Left lung (tissue), 10 donors: Measurements from ENCODE around the gene SQSTM1. TPM values are rescaled to one million over a fixed set of nuclear protein-coding genes. Genes with fewer than 3 reads are reported as not detected.

Experiments
- ATAC-seq: fragments of 200-7000 bp; cut with Tn5 transposase; one replicate; pipeline ENCODE4 v1.9.1; 2020; ENCODE audit warnings: moderate library complexity
- DNase-seq, 4 donors: peaks; one replicate each; pipeline ENCODE4 v3.0.0-alpha.2; 2013 to 2020
- H3K27ac ChIP-seq, 2 donors: fragments of 200-600 bp; sonication (generic) in 1 of 2; one replicate each; pipeline versions ENCODE4 v1.5.0 to v1.8.0; 2020 to 2021
- H3K27me3 ChIP-seq, 2 donors: fragments of 200-600 bp; sonication (generic) in 1 of 2; one replicate each; pipeline versions ENCODE4 v1.5.0 to v1.8.0; 2020 to 2021
- H3K36me3 ChIP-seq, 2 donors: fragments of 200-600 bp; sonication (generic) in 1 of 2; one replicate each; pipeline versions ENCODE4 v1.5.0 to v1.8.0; 2020 to 2021
- H3K4me1 ChIP-seq, 2 donors: fragments of 200-600 bp; one replicate each; pipeline ENCODE4 v1.8.0; 2021
- H3K4me3 ChIP-seq, 2 donors: fragments of 200-600 bp; sonication (generic) in 1 of 2; one replicate each; pipeline versions ENCODE4 v1.5.0 to v1.8.0; 2020 to 2021; ENCODE audit warnings: mild to moderate bottlenecking in 1 of 2
- H3K9me3 ChIP-seq, 2 donors: fragments of 200-600 bp; sonication (generic) in 1 of 2; one replicate each; pipeline versions ENCODE4 v1.5.0 to v1.8.0; 2020 to 2021
- CTCF ChIP-seq, 2 donors: fragments of 200-600 bp; sonication (generic) in 1 of 2; IDR thresholded peaks; one replicate each; pipeline versions ENCODE4 v1.5.0 to v1.8.0; 2021; ENCODE audit warnings: antibody characterized with exemption in 2 of 2
- intact Hi-C, 2 donors: fragments of 100-400 bp; cut with DNase I; formaldehyde crosslinking; loops; one replicate each; pipeline versions ENCODE4 v1.11.2 to v1.14.2; 2022
- microRNA-seq, 2 donors: library from miRNA; unstranded; fragments of <30 nt; microRNA quantifications; one replicate each; pipeline ENCODE4, GENCODE V29; 2019
- polyA plus RNA-seq, 6 donors: library from polyadenylated mRNA; unstranded; fragments of 120-200 nt; gene quantifications; one replicate each; pipeline ENCODE4 v1.2.1, GENCODE V29; 2013; ENCODE audit not compliant: insufficient read length in 6 of 6
- total RNA-seq, 2 donors: library from RNA; stranded (reverse); fragmentation: NEBNext Ultra II Directional; extraction: Animal tissue kit (Norgen Biotek cat#: 25700); gene quantifications; one replicate each; pipeline ENCODE4 v1.2.1, GENCODE V29; 2021
- donor health status: DM: no; HTN: yes; CAD: no.
- donor health status: DM: no; HTN: no; CAD: no.

SQSTM1 gene
- total and polyA plus RNA-seq, 8 donors, result 78.2 to 637 (median 95.6) TPM

- Histone ChIP-seq H3K4me3 (no peak overlapping the region), H3K9me3 (peaks cover 0 to 20% of the 10 kb centered on the region in 2 donors), H3K27me3 (no peaks in the 10 kb centered on the region), H3K36me3 (peaks cover 0 to 91% of the 10 kb centered on the region in 2 donors), H3K27ac (no peak overlapping the region), H3K4me1 (no peaks in the 10 kb centered on the region)
- intact Hi-C loops, result no loop called here
- TF ChIP-seq CTCF (IDR thresholded peaks at IDR 0.05), result no peak
- no peak for DNase-seq
- ATAC-seq, result no peak
Measured at GRCh38 chr5:179883163-179883562, 62.5 kb downstream of the SQSTM1 start.

GRCh38 chr5:179885491-179886090 lies 64.9 kb downstream of the SQSTM1 start:
- H3K27ac ChIP-seq, result no peak overlapping the region
- peaks cover 0 to 91% of the 10 kb centered on the region in 2 donors for H3K36me3 ChIP-seq
- intact Hi-C loops, result no loop called here

GRCh38 chr5:179886190-179886911 lies 65.6 kb downstream of the SQSTM1 start:
- Histone ChIP-seq H3K9me3 (peaks cover 0 to 20% of the 10 kb centered on the region in 2 donors), H3K27ac (no peak overlapping the region), H3K4me1 (no peaks in the 10 kb centered on the region), H3K4me3 (no peak overlapping the region), H3K36me3 (peaks cover 0 to 92% of the 10 kb centered on the region in 2 donors), H3K27me3 (no peaks in the 10 kb centered on the region)
- ATAC-seq (no peak), DNase-seq (no peak)
- no peak for TF ChIP-seq CTCF (IDR thresholded peaks at IDR 0.05)
- intact Hi-C loops, result no loop called here

More at GRCh38 chr5:179885491-179886090, 64.9 kb downstream of the SQSTM1 start:
- H3K27me3 ChIP-seq, result no peaks in the 10 kb centered on the region
- no peak for TF ChIP-seq CTCF (IDR thresholded peaks at IDR 0.05)
- H3K4me3 ChIP-seq, result no peak overlapping the region
- DNase-seq (peak in 1 of 4 donors; percentile 32), ATAC-seq (no peak)
- H3K9me3 ChIP-seq, result peaks cover 0 to 20% of the 10 kb centered on the region in 2 donors
- no peaks in the 10 kb centered on the region for H3K4me1 ChIP-seq

- H3K36me3 ChIP-seq, result peaks cover 0 to 100% of the 10 kb centered on the region in 2 donors
- no peak for ATAC-seq
- no peak for DNase-seq
Measured at GRCh38 chr5:179887095-179887494, 66.4 kb downstream of the SQSTM1 start.

More at GRCh38 chr5:179887095-179887494, 66.4 kb downstream of the SQSTM1 start:
- Histone ChIP-seq H3K27me3 (no peaks in the 10 kb centered on the region), H3K27ac (no peak overlapping the region), H3K9me3 (peaks cover 0 to 20% of the 10 kb centered on the region in 2 donors), H3K4me3 (no peak overlapping the region), H3K4me1 (no peaks in the 10 kb centered on the region)
- no peak for TF ChIP-seq CTCF (IDR thresholded peaks at IDR 0.05)
- intact Hi-C loops, result no loop called here

Small RNAs within 50 kb of the gene (microRNA-seq; reads per million reads assigned to microRNA genes)
- 2.3 to 12.7 reads per million in 2 donors for gene MIR1229

Other genes with a start within 250 kb of the SQSTM1 start
- 100 to 1,000 TPM; 404 to 490 TPM for gene HNRNPH1, start 197.2 kb upstream of the SQSTM1 start, total RNA-seq
- gene HNRNPH1, start 197.2 kb upstream of the SQSTM1 start, polyA plus RNA-seq, result 1,000 to 10,000 TPM; 1,508 to 2,002 (median 1,795) TPM
- gene CBY3, start 139.9 kb upstream of the SQSTM1 start, total RNA-seq, result not detected
- under 1 TPM; 0.23 to 0.82 (median 0.63) TPM for gene CBY3, start 139.9 kb upstream of the SQSTM1 start, polyA plus RNA-seq
- gene CANX, start 121.9 kb upstream of the SQSTM1 start, total RNA-seq, result 100 to 1,000 TPM; 577 to 872 TPM
- gene CANX, start 121.9 kb upstream of the SQSTM1 start, polyA plus RNA-seq, result 100 to 1,000 TPM; 344 to 429 (median 404) TPM
- gene MAML1, start 88.1 kb upstream of the SQSTM1 start, total RNA-seq, result 10 to 100 TPM; 23.8 to 25.2 TPM
- gene MAML1, start 88.1 kb upstream of the SQSTM1 start, polyA plus RNA-seq, result 10 to 100 TPM; 43.1 to 48.1 (median 45.3) TPM
- 10 to 100 TPM; 16.4 to 19.6 TPM for gene LTC4S, start 26.9 kb upstream of the SQSTM1 start, total RNA-seq
- 1 to 10 TPM; 3.0 to 6.9 (median 4.4) TPM for gene LTC4S, start 26.9 kb upstream of the SQSTM1 start, polyA plus RNA-seq
- 100 to 1,000 TPM; 142 to 191 TPM for gene MGAT4B, start 14.0 kb upstream of the SQSTM1 start, total RNA-seq
- gene MGAT4B, start 14.0 kb upstream of the SQSTM1 start, polyA plus RNA-seq, result 100 to 1,000 TPM in 5 of 6 donors, 10 to 100 TPM in 1; 90.5 to 113 (median 105) TPM
- 10 to 100 TPM; 16.9 to 18.2 TPM for gene MRNIP, start 37.9 kb downstream of the SQSTM1 start, total RNA-seq
- gene MRNIP, start 37.9 kb downstream of the SQSTM1 start, polyA plus RNA-seq, result 10 to 100 TPM; 39.6 to 55.6 (median 47.1) TPM
- gene TBC1D9B, start 87.0 kb downstream of the SQSTM1 start, total RNA-seq, result 100 to 1,000 TPM; 106 to 124 TPM
- gene TBC1D9B, start 87.0 kb downstream of the SQSTM1 start, polyA plus RNA-seq, result 100 to 1,000 TPM in 2 of 6 donors, 10 to 100 TPM in 4; 80.6 to 114 (median 91.3) TPM